Mesothelial cell of epicardium (in vitro differentiated cells): ENCODE results near the gene PID1. TPM values are rescaled to one million over a fixed set of nuclear protein-coding genes. Genes with fewer than 3 reads are reported as not detected.

Experiments
- DNase-seq, 2 experiments: peaks; one replicate each; pipeline ENCODE4 v3.0.0; 2021; ENCODE audit warnings: low spot score in 2 of 2; ENCODE audit not compliant: unreplicated experiment in 2 of 2
- H3K27ac Mint-ChIP-seq: 2 replicates; pipeline ENCODE4 v1.8.0; 2021; ENCODE audit warnings: mixed read lengths
- H3K27me3 Mint-ChIP-seq: 2 replicates; pipeline ENCODE4 v1.8.0; 2021; ENCODE audit warnings: low read depth, mixed read lengths
- H3K36me3 Mint-ChIP-seq: 2 replicates; pipeline ENCODE4 v1.8.0; 2021; ENCODE audit warnings: mixed read lengths
- H3K4me1 Mint-ChIP-seq: 2 replicates; pipeline ENCODE4 v1.8.0; 2021; ENCODE audit warnings: mixed read lengths
- H3K4me3 Mint-ChIP-seq: 2 replicates; pipeline ENCODE4 v1.8.0; 2021; ENCODE audit warnings: mild to moderate bottlenecking, moderate library complexity, mixed read lengths
- H3K9me3 Mint-ChIP-seq: 2 replicates; pipeline ENCODE4 v1.8.0; 2021; ENCODE audit warnings: mixed read lengths
- CTCF ChIP-seq: fragments of 200-600 bp; sonication (generic); IDR thresholded peaks from one replicate; pipeline ENCODE4 v1.5.0; 2021; ENCODE audit warnings: antibody characterized with exemption; ENCODE audit not compliant: unreplicated experiment
- total RNA-seq: library from RNA; stranded (reverse); gene quantifications from 3 replicates; pipeline ENCODE4 v1.2.1, GENCODE V29; 2021

Gene PID1
- total RNA-seq, 1 donor from 2014 or later, result 2.0 TPM

- H3K9me3 Mint-ChIP-seq, result peaks cover 20% of the 10 kb centered on the region
- H3K4me1 Mint-ChIP-seq, result no peaks in the 10 kb centered on the region
- H3K27ac Mint-ChIP-seq, result no peak overlapping the region
- no peaks in the 10 kb centered on the region for H3K27me3 Mint-ChIP-seq
- no peak for DNase-seq
- no peak overlapping the region for H3K4me3 Mint-ChIP-seq
- no peak for TF ChIP-seq CTCF
- H3K36me3 Mint-ChIP-seq, result no peaks in the 10 kb centered on the region
These were observed 95.6 kb downstream of the PID1 start for GRCh38 chr2:229175497-229175863.

GRCh38 chr2:229174794-229175496, 96.1 kb downstream of the PID1 start:
- Mint-ChIP-seq H3K4me1 (no peaks in the 10 kb centered on the region), H3K27ac (no peak overlapping the region)
- DNase-seq, result no peak

GRCh38 chr2:229173825-229174359, 97.2 kb downstream of the PID1 start:
- Mint-ChIP-seq H3K4me3 (no peak overlapping the region), H3K9me3 (peaks cover 20% of the 10 kb centered on the region), H3K36me3 (no peaks in the 10 kb centered on the region), H3K27ac (no peak overlapping the region), H3K27me3 (no peaks in the 10 kb centered on the region), H3K4me1 (no peaks in the 10 kb centered on the region)
- TF ChIP-seq CTCF, result no peak
- no peak for DNase-seq

More at GRCh38 chr2:229174794-229175496, 96.1 kb downstream of the PID1 start:
- Mint-ChIP-seq H3K27me3 (no peaks in the 10 kb centered on the region), H3K36me3 (no peaks in the 10 kb centered on the region), H3K4me3 (no peak overlapping the region), H3K9me3 (peaks cover 20% of the 10 kb centered on the region)
- TF ChIP-seq CTCF, result no peak

- Mint-ChIP-seq H3K4me3 (no peak overlapping the region), H3K36me3 (no peaks in the 10 kb centered on the region), H3K9me3 (peaks cover 16% of the 10 kb centered on the region), H3K27ac (no peak overlapping the region), H3K4me1 (no peaks in the 10 kb centered on the region), H3K27me3 (peaks cover 3% of the 10 kb centered on the region)
- TF ChIP-seq CTCF, result no peak
- DNase-seq, result no peak
These were observed 100.2 kb downstream of the PID1 start for GRCh38 chr2:229170916-229171315.

GRCh38 chr2:229170171-229170570, 100.9 kb downstream of the PID1 start:
- Mint-ChIP-seq H3K27ac (no peak overlapping the region), H3K9me3 (peaks cover 13% of the 10 kb centered on the region), H3K4me3 (no peak overlapping the region), H3K27me3 (peaks cover 3% of the 10 kb centered on the region), H3K4me1 (no peaks in the 10 kb centered on the region), H3K36me3 (no peaks in the 10 kb centered on the region)
- no peak for DNase-seq
- TF ChIP-seq CTCF, result no peak
